Adrenal gland (tissue), 12 donors: ENCODE measurements around the gene PLA2G4D. TPM values are rescaled to one million over a fixed set of nuclear protein-coding genes. Genes with fewer than 3 reads are reported as not detected.

ENCODE experiments used
- DNase-seq, 7 donors: peaks; one replicate each; pipeline ENCODE4 v3.0.0-alpha.2; 2019 to 2020
- H3K27ac ChIP-seq, 5 donors: fragments of 200-600 bp; sonication (generic) in 4 of 5; 1 replicate in 3 of 5; 2 replicates in 2 of 5; pipeline versions ENCODE4 v1.5.1 to v1.8.0; 2016 to 2020; ENCODE audit warnings: mild to moderate bottlenecking in 1 of 5
- H3K27me3 ChIP-seq: fragments of 200-600 bp; 2 replicates; pipeline ENCODE4 v1.8.0; 2021
- H3K36me3 ChIP-seq, 2 donors: fragments of 200-600 bp; replicated peaks in 1 of 2; 1 replicate in 1 of 2; 2 replicates in 1 of 2; pipeline versions ENCODE4 v1.5.1 to v1.8.0; 2018 to 2022
- H3K4me1 ChIP-seq, 2 donors: fragments of 200-600 bp; replicated peaks in 1 of 2; 1 replicate in 1 of 2; 2 replicates in 1 of 2; pipeline versions ENCODE4 v1.5.1 to v1.8.0; 2018 to 2021
- H3K4me3 ChIP-seq, 4 donors: fragments of 200-600 bp; sonication (generic) in 3 of 4; one replicate each; pipeline ENCODE4 v1.5.1; 2016 to 2018
- H3K9me3 ChIP-seq, 3 donors: fragments of 200-600 bp; sonication (generic) in 1 of 3; replicated peaks in 1 of 3; 1 replicate in 2 of 3; 2 replicates in 1 of 3; pipeline versions ENCODE4 v1.5.1 to v1.8.0; 2016 to 2021
- POLR2A ChIP-seq, 2 donors: fragments of 450-650 bp; IDR thresholded peaks; one replicate each; pipeline ENCODE4 v1.6.1; 2017; ENCODE audit warnings: antibody characterized with exemption in 2 of 2, mild to moderate bottlenecking in 2 of 2, moderate library complexity in 1 of 2
- WGBS, 4 donors: extraction: QIAGEN DNeasy Blood & Tissue Kit in 2 of 4; methylation state at CpG; one replicate each; pipeline versions ENCODE4 v1.1.5 to v1.1.7; 2013 to 2017; 5-methylcytosine and 5-hydroxymethylcytosine counted together
- intact Hi-C, 2 donors: fragments of 100-400 bp; cut with DNase I; formaldehyde crosslinking; loops; one replicate each; pipeline versions ENCODE4 v1.14.1 to v1.15.0; 2022 to 2023
- polyA plus RNA-seq, 3 donors: library from polyadenylated mRNA; stranded (reverse); fragments of 200-250 nt in 2 of 3; fragments of 350-450 nt in 1 of 3; fragmentation: Illumina TruSeq in 1 of 3; extraction: RNeasy Lipid Tissue Mini Kit (QIAGEN cat#74804) in 1 of 3; gene quantifications; one replicate each; pipeline ENCODE4 v1.2.3, GENCODE V29; 2013 to 2014
- total RNA-seq, 9 donors: library from RNA; depleted of rRNA in 4 of 9; stranded (reverse); fragments of >200 nt in 4 of 9; fragments of 120-200 nt in 1 of 9; fragmentation: NEBNext Ultra II Directional in 1 of 9; extraction: Animal tissue kit (Norgen Biotek cat#: 25700) in 1 of 9; gene quantifications; one replicate each; pipeline versions ENCODE4 v1.1.0 to v1.2.4, GENCODE V29; 2013 to 2023
- TF ChIP-seq, protein P1 (sequence below), 6 experiments: fragments of 450-650 bp in 4 of 6; fragments of 200-600 bp in 2 of 6; sonication (generic) in 1 of 6; IDR thresholded peaks; 1 replicate in 5 of 6; 2 replicates in 1 of 6; pipeline versions ENCODE4 v1.5.1 to v1.8.0; 2016 to 2021; ENCODE audit warnings: antibody characterized with exemption in 6 of 6, mild to moderate bottlenecking in 2 of 6, moderate library complexity in 1 of 6
- donor health status: healthy with polysubstance abuse.
- donor health status: Bipolar disorder and iron deficiency.
- donor health status: DM: yes; HTN: yes; CAD: no.
- donor health status: DM: no; HTN: no; CAD: no.
- donor health status: DM: no; HTN: no; CAD: no.
- donor health status: DM: yes; HTN: yes; CAD: no.

The PLA2G4D gene
- total and polyA plus RNA-seq, 12 donors, result 0.07 to 1.2 (median 0.23) TPM; not detected in 2

DNA sequence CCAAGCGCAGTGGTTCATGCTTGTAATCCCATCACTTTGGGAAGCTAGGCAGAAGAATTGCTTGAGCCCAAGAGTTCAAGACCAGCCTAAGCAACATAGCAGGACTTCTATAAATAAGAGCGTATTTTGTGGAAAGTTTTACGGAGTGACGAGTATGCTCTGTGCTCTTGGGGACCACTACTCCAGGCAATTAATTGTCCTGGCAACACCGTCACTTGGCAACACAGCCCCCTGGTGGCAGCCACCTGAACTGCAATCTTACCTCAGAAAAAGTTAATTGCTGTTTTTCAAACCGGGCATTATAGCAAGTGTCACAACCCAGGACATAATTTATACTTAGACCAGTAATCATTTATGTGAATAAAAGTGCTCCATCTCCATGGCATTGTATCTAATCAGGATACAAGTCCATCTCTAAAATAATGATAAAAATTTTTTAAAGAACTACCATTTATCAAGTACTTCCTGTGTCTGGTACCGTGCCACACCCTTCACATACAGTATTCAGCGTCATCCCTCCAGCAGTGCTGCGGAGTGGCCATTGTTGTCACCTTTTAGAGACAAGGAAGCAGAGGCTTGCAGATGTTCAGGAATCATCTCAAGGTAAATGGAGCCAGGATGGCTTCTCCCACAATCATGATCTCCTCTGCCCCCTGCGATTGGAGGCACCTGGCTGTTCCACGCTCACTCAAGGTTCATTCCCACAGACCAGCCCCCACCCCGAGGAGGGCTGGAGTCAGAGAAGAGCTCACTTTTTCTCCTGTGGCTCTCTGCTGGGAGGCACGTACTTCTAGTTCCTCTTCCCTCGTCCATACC is 34.5 kb downstream of the PLA2G4D start:
- intact Hi-C loops, result loop anchor here (2.0 to 5.0 kb wide), 3 partner anchors 69 to 77 kb away; no protein-coding TSS in a partner anchor
- no peaks in the 10 kb centered on the region for H3K36me3 ChIP-seq
- H3K4me1 ChIP-seq, result peaks cover 0 to 6% of the 10 kb centered on the region in 2 donors
- DNase-seq, result peak in 6 of 7 donors; percentile 43 to 78 (median 61)
- H3K4me3 ChIP-seq, result no peak overlapping the region
- no peaks in the 10 kb centered on the region for H3K9me3 ChIP-seq
- H3K27me3 ChIP-seq, result no peaks in the 10 kb centered on the region
- H3K27ac ChIP-seq, result no peak overlapping the region
- WGBS, 4 donors, result 41 to 51% (median 45%) methylated on average over 14 of the region's 14 CpGs
- TF ChIP-seq, protein P1, sequence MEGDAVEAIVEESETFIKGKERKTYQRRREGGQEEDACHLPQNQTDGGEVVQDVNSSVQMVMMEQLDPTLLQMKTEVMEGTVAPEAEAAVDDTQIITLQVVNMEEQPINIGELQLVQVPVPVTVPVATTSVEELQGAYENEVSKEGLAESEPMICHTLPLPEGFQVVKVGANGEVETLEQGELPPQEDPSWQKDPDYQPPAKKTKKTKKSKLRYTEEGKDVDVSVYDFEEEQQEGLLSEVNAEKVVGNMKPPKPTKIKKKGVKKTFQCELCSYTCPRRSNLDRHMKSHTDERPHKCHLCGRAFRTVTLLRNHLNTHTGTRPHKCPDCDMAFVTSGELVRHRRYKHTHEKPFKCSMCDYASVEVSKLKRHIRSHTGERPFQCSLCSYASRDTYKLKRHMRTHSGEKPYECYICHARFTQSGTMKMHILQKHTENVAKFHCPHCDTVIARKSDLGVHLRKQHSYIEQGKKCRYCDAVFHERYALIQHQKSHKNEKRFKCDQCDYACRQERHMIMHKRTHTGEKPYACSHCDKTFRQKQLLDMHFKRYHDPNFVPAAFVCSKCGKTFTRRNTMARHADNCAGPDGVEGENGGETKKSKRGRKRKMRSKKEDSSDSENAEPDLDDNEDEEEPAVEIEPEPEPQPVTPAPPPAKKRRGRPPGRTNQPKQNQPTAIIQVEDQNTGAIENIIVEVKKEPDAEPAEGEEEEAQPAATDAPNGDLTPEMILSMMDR (IDR thresholded peaks at IDR 0.05), result peak; percentile 82 to 90 (median 84)
- TF ChIP-seq POLR2A (IDR thresholded peaks at IDR 0.05), result no peak

DNA sequence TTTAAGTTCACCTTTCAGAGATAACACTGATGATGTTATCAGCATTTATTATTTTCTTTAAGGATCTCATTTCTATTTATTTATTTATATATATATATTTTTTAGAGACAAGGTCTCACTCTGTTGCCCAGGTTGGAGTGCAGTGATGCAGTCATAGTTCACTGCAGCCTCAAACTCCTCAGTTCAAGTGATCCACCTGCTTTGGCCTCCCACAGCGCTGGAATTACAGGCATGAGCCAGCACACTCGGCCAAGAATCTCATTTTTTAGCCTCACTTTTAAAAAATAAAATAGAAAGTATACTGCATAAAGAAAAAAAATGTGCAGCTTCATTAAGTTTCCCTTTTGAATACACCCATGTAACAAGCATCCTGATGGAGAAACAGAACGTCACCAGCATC is 35.6 kb downstream of the PLA2G4D start:
- TF ChIP-seq, protein P1 (IDR thresholded peaks at IDR 0.05), result no peak
- TF ChIP-seq POLR2A (IDR thresholded peaks at IDR 0.05), result no peak
- peaks cover 0 to 6% of the 10 kb centered on the region in 2 donors for H3K4me1 ChIP-seq
- no peaks in the 10 kb centered on the region for H3K9me3 ChIP-seq
- 53 to 66% (median 58%) methylated on average over 3 of the region's 3 CpGs for WGBS, 4 donors
- no peak overlapping the region for H3K27ac ChIP-seq
- intact Hi-C loops, result loop anchor here in 1 of 2 donors (2.0 kb wide), 1 partner anchor 68 kb away; no protein-coding TSS in a partner anchor
- no peaks in the 10 kb centered on the region for H3K27me3 ChIP-seq
- no peaks in the 10 kb centered on the region for H3K36me3 ChIP-seq
- no peak overlapping the region for H3K4me3 ChIP-seq
- peak in 1 of 7 donors; percentile 17 for DNase-seq

DNA sequence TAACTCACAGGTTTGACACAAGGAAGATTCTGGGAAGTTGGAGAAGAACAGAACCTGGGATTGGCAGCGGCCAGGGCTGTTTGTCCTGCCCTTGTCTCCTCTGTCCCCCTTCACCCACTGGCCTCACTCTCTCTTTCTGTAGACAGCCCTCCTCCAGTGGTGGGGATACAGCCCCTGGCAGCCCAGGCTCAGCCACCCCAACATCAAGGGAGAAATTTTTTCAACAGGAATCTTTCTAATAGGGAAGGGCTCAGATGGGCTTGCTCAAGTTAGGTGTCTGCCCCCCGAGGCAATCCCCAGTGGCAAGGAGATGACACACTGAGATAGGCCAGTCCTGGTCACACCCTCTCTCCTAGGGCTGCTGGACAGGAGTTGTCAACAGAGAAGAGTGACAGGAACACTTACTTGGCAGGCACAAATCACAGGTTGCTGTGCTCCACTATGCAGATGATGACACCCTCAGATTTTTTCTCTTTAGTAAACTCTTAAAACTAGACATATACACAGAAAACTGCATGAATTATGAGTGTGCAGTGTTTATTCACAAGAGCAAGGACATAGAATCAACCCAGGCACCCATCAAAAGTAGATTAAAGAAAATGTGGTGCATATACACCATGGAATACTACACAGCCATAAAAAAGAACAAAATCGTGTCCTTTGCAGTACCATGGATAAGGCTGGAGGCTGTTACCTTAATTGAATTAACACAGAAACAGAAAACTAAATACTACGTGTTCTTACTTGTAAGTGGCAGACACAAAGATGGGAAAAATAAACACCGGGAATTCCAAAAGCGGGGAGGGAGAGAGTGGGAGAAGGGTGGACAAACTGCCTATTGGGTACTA is 36.3 kb downstream of the PLA2G4D start:
- no peak overlapping the region for H3K4me3 ChIP-seq
- 80 to 85% (median 82%) methylated on average over 6 of the region's 6 CpGs for WGBS, 4 donors

More for the DNA sequence above, 36.3 kb downstream of the PLA2G4D start:
- no peaks in the 10 kb centered on the region for H3K36me3 ChIP-seq
- no peaks in the 10 kb centered on the region for H3K9me3 ChIP-seq
- intact Hi-C loops, result loop anchor here in 1 of 2 donors (2.0 kb wide), 1 partner anchor 67 kb away; no protein-coding TSS in a partner anchor
- peaks cover 0 to 6% of the 10 kb centered on the region in 2 donors for H3K4me1 ChIP-seq
- peak in 1 of 7 donors; percentile 40 for DNase-seq
- no peaks in the 10 kb centered on the region for H3K27me3 ChIP-seq
- no peak for TF ChIP-seq POLR2A (IDR thresholded peaks at IDR 0.05)
- TF ChIP-seq, protein P1 (IDR thresholded peaks at IDR 0.05), result no peak
- H3K27ac ChIP-seq, result peak overlapping the region in 1 of 5 donors; percentile 64
